ENCODE results near the gene TMEM38A.
"Not testable (repeated sequence)": the region's sequence is repeated elsewhere in the genome, so short reads cannot be mapped to it uniquely, and the experiment has no call there.

The TMEM38A gene

DNA sequence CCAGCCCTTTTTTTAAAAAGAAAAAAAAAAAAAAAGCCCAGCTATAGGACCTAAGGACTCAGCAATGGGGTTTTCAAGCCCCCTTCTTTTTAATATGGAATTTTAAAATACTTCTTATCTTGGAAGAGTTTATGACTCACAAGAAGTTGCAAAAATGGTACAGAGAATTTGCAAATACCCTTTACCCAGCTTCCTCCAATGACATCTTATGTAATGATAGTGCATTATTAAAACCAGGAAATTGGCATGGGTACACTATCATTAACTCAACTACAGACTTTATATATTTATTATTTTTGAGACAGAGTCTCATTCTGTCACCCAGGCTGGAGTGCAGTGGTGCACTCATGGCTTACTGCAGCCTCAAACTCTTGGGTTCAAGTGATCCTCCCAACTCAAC, 16.1 kb downstream of the TMEM38A start:
- no peak for DNase-seq (ENCODE audit: low read depth)

DNA sequence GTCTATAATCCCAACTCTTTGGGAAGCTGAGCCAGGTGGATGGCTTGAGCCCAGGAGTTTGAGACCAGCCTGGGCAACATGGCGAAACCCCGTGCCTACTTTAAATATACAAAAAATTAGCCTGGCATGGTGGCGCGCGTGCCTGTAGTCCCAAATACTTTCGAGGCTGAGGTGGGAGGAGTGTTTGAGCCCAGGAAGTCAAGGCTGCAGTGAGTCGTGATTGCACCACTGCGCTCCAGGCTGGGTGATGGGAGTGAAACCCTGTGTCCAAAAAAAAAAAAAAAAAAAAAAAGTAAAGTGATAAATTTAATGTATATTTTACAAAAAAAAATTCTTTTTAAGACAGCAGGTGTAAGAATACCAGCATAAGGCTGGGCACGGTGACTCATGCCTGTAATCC, 17.6 kb downstream of the TMEM38A start:
- no peak for DNase-seq (ENCODE audit: low read depth)

GRCh38 chr19:16679811-16680210, 18.9 kb downstream of the TMEM38A start:
- DNase-seq (ENCODE audit: low read depth): no peak

DNA sequence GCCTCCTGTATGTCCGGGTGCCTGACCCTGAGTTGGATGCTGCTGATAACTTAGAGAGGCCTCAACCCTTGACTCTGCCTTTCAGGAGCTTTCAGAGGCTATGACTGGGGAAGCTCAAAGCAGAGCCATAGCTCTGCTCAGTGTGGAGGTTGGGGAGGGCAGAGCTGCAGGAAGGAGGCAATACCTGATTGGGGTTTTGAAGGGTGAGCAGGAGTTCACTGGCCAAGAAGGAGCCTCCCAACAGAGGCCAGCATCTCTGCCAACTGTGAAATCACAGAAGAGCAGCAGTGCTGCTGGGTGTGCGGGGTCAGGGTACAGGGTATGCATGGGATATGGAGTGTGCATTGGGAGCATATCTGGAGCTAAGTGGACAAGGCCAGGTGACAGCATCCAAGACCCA, 21.6 kb downstream of the TMEM38A start:
- no peak for DNase-seq (ENCODE audit: low read depth)

DNA sequence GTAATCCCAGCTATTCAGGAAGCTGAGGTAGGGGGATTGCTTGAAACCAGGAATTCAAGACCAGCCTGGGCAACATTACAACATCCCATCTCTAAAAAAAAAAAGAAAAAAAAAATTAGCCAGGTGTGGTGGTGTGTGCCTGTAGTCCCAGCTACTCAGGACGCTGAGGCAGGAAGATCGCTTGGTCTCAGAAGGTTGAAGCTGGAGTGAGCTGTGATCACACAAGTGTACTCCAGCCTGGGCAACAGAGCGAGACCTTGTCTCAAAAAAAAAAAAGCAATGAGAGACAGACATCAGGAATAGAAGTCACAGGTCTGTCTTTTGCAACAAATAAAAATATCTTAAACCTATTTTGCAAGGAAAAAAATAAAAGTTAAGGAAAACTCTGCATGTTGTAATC, 23.3 kb downstream of the TMEM38A start:
- DNase-seq (ENCODE audit: low read depth): no peak

DNA sequence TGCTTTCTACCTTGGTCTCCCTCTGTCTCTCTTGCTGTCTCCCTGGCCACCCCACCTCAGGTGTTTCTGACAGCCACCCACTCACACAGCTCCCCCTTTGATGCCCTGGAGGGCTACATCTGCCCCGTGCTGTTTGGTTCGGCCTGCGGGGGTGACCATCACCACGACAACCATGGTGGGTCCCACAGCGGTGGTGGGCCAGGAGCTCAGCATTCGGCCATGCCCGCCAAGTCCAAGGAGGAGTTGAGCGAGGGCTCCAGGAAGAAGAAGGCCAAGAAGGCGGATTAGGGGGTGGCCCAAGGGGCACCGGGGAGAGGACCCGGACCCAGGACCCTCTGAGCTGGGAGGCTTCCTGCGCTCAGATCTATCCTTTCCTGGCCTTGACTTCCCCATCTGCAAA, 27.1 kb downstream of the TMEM38A start:
- DNase-seq (ENCODE audit: low read depth): no peak

- no peak for DNase-seq (ENCODE audit: low read depth)
Observed at GRCh38 chr19:16698914-16699313, 38.0 kb downstream of the TMEM38A start.

- DNase-seq (ENCODE audit: low read depth): peak; percentile 38
Observed at GRCh38 chr19:16702123-16702522, 41.2 kb downstream of the TMEM38A start.

- no peak for DNase-seq (ENCODE audit: low read depth)
Observed at GRCh38 chr19:16703677-16704076, 42.7 kb downstream of the TMEM38A start.

GRCh38 chr19:16710870-16711269, 49.9 kb downstream of the TMEM38A start:
- DNase-seq (ENCODE audit: low read depth): not testable (repeated sequence)

- DNase-seq (ENCODE audit: low read depth): not testable (repeated sequence)
Observed at GRCh38 chr19:16712295-16712694, 51.4 kb downstream of the TMEM38A start.

DNA sequence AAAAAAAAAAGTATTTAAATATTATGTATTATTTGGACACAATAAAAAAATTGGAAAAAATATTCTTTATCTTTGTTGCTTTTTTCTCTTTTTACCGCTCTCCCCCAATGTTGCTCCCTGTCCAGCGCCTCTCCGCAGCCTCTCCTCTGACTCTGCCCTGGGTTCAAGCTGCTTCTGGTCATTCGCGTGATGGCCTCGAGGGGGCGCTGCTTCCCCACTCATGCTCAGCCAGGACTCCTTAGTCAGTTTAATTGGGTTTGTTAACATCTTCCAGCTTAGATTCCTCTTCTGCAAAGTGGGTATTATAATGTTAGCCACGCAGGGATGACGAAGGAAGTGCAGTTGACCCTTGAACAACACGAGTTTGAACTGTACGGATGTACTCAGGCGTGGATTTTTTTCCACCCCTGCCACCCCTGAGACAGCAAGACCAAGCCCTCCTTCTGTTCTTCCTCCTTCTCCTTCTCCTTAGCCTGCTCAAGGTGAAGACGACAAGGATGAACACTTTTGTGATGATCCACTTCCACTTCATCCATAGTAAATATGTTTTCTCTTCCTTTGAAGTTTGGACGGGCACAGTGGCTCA, 53.9 kb downstream of the TMEM38A start:
- no peak for DNase-seq (ENCODE audit: low read depth)

DNA sequence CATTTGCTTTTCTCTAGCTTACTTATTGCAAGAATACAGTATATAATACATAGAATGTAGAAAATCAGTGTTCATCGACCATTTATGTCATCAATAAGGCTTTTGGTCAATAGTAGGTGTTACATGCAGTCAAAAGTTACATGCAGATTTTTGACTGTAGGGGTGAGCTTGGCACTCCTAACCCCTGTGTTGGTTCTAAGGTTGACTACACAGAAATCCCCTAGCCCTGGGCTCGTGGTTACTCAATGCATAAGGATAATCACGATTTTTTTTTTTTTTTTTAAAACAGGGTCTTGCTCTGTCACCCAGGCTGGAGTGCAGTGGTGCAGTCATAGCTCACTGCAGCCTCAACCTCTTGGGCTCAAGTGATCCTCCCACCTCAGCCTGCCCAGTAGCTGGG, 54.7 kb downstream of the TMEM38A start:
- no peak for DNase-seq (ENCODE audit: low read depth)

DNA sequence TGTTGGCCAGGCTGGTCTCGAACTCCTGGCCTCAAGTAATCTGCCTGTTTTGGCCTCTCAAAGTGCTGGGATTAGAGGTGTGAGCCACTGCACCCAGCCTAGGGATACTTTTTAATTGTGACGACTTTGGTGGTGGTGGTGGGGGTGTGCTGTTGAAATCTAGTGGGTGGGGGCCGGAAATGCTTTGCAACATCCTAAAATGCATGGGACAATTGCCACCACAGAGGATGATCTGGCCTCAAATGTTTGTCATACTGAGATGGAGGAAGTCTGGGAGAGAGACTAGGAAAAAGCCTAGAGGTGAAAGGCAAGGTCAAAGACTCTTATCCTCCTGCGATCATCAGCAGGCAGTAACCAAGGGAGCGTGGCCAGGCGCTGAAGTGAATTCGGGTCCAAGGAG, 60.1 kb downstream of the TMEM38A start:
- no peak for DNase-seq (ENCODE audit: low read depth)

GRCh38 chr19:16722591-16722990, 61.7 kb downstream of the TMEM38A start:
- DNase-seq (ENCODE audit: low read depth): no peak

DNA sequence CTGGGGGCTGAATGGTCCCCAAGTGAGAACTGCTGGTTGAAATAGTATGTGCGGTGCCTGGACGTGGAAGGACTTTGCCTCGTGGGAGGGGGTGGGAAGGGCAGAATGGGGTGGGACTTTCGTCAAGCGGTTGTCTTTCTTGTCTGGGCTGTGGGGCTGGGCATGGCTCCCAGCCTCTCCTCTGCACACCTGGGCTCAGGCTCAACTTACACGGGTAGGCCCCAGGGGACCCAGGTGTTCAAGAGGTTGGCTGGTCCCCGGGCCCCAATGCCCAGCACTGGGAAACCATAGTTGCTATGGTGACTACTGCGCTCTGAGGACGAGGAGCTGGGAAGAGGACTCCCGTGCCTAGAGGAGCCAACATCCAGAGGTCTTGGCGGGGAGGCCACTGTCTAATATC, 66.0 kb downstream of the TMEM38A start:
- DNase-seq (ENCODE audit: low read depth): no peak

- DNase-seq (ENCODE audit: low read depth): not testable (repeated sequence)
Observed at GRCh38 chr19:16735650-16736266, 74.8 kb downstream of the TMEM38A start.

GRCh38 chr19:16736709-16737108, 75.8 kb downstream of the TMEM38A start:
- DNase-seq (ENCODE audit: low read depth): no peak

- no peak for DNase-seq (ENCODE audit: low read depth)
Observed at GRCh38 chr19:16737911-16738310, 77.0 kb downstream of the TMEM38A start.

DNA sequence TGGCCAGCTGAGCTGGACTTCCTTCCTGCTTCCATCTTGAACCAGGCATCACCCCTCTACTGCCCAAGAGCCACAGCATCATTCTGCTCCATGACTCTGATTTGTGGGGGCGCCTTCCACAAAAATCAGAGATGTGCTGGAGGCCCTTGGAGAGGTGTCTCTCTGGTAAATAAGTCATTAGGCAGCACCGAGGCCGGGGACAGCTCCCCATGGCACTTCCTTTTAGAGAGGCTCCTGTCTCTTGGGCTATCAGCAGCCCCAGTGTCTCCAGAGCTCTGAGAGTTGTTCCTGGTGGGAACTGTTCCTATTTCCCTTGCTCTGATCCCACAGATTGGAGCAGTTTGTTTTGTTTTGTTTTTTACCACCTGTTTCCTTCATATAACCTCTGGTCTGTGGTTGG, 78.6 kb downstream of the TMEM38A start:
- no peak for DNase-seq (ENCODE audit: low read depth)

All from GM04503 (cell line).